ENCODE data around the gene NFKB1. TPM values are rescaled to one million over a fixed set of nuclear protein-coding genes. Genes with fewer than 3 reads are reported as not detected.

NFKB1 gene
- total and polyA plus RNA-seq, 8 donors = 9.6 to 36.5 (median 21.2) TPM

DNA sequence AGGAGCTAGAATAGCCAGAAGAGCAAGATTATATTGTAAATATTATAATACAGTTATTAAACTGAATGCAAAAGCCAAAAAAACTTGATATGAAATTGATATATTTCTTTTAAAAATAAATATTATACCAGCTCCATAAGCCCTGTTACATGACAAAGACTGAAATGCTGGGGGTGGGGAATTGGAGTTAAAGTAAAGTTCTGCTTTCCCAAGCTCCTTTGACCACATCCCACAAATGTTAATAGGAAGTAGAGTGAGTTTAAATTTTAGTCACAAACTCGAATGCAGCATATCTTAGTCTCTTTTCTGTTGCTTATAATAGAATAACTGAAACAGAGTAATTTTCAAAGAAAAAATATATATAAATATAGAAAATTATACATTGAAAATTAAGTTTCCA lies 46.9 kb upstream of the NFKB1 start:
- TF ChIP-seq POLR2AphosphoS5 (IDR thresholded peaks at IDR 0.05) (no peak), EP300 (IDR thresholded peaks at IDR 0.05) (no peak), POLR2A (IDR thresholded peaks at IDR 0.05) (no peak)
- TF ChIP-seq, protein P1, sequence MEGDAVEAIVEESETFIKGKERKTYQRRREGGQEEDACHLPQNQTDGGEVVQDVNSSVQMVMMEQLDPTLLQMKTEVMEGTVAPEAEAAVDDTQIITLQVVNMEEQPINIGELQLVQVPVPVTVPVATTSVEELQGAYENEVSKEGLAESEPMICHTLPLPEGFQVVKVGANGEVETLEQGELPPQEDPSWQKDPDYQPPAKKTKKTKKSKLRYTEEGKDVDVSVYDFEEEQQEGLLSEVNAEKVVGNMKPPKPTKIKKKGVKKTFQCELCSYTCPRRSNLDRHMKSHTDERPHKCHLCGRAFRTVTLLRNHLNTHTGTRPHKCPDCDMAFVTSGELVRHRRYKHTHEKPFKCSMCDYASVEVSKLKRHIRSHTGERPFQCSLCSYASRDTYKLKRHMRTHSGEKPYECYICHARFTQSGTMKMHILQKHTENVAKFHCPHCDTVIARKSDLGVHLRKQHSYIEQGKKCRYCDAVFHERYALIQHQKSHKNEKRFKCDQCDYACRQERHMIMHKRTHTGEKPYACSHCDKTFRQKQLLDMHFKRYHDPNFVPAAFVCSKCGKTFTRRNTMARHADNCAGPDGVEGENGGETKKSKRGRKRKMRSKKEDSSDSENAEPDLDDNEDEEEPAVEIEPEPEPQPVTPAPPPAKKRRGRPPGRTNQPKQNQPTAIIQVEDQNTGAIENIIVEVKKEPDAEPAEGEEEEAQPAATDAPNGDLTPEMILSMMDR (IDR thresholded peaks at IDR 0.05) = no peak
- H3K36me3 ChIP-seq = no peaks in the 10 kb centered on the region
- 38 to 54% (median 48%) methylated on average over 1 of the region's 1 CpG for WGBS, 5 donors
- intact Hi-C loops (cut with DNase I; ENCODE audit: low total_unique reads) = loop anchor here (10.0 kb wide), 1 partner anchor 171 kb away; no protein-coding TSS in a partner anchor
- no peak overlapping the region for H3K4me3 ChIP-seq
- H3K9me3 ChIP-seq = peaks cover 0 to under 1% (median 0%) of the 10 kb centered on the region in 4 donors
- H3K27me3 ChIP-seq = no peaks in the 10 kb centered on the region
- H3K4me1 ChIP-seq = no peaks in the 10 kb centered on the region
- H3K27ac ChIP-seq = no peak overlapping the region
- no peak for DNase-seq

DNA sequence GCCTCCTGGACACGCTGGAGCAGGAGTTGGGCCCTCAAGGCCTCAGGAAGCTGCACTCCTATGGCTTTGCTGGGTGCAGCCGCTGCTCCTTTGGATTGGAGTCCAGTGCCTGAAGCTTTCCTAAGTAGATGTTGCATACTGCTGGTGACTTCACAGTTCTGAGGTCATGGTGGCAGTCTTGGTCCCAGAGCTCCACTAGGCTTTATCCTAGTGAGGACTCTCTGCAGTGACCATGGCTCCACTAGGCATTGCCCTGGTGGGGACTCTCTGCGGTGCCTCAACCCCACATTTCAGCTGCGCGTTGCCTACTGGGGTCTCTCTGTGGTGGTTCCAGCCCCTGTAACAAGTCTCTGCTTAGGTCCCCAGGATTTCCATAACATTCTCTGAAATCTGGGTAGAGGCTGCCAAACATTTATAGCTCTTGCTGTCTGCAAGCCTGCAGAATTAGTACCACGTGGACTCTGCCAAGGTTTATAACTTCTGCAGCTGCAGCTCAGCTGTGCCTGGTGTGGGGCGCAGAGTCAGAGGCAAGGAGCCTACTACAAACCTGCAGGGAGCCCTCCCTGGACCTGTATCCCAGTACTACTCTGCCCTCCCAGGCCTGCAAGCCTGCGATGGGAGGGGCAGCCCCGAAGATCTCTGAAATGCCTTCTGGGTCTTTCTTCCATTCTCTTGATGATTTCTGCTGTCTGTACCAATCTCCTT lies 46.0 kb upstream of the NFKB1 start:
- Histone ChIP-seq H3K27ac (no peak overlapping the region), H3K27me3 (no peaks in the 10 kb centered on the region), H3K4me3 (no peak overlapping the region), H3K36me3 (no peaks in the 10 kb centered on the region), H3K4me1 (no peaks in the 10 kb centered on the region), H3K9me3 (peaks cover 0 to 9% (median 0%) of the 10 kb centered on the region in 4 donors)
- WGBS, 5 donors = 79 to 90% (median 86%) methylated on average over 9 of the region's 9 CpGs
- TF ChIP-seq, protein P1 (IDR thresholded peaks at IDR 0.05) = no peak
- TF ChIP-seq POLR2AphosphoS5 (IDR thresholded peaks at IDR 0.05) (no peak), POLR2A (IDR thresholded peaks at IDR 0.05) (no peak), EP300 (IDR thresholded peaks at IDR 0.05) (no peak)
- DNase-seq = no peak
- intact Hi-C loops (cut with DNase I; ENCODE audit: low total_unique reads) = loop anchor here (10.0 kb wide), 1 partner anchor 170 kb away; no protein-coding TSS in a partner anchor

DNA sequence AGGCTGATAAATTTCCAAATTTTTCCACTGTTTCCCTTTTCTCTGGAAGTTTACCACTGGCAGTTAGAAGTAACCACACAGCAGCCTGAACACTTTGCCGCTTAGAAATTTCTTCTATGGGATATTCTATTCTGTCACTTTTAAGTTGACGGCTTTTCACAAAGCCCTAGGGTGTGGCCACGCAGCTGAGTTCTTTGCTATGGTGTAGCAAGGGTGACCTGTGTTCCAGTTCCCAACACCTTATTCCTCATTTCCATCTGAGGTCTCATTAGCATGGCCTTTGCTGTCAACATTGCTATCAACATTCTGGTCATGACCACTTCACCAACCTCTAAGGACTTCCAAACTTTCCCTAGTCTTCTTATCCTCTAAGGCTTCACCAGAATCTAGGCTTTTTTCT lies 45.4 kb upstream of the NFKB1 start:
- Histone ChIP-seq H3K4me3 (no peak overlapping the region), H3K27ac (no peak overlapping the region), H3K9me3 (peaks cover 0 to 13% (median 2%) of the 10 kb centered on the region in 4 donors), H3K36me3 (no peaks in the 10 kb centered on the region), H3K27me3 (no peaks in the 10 kb centered on the region), H3K4me1 (no peaks in the 10 kb centered on the region)
- DNase-seq = no peak
- 61 to 84% (median 64%) methylated on average over 3 of the region's 3 CpGs for WGBS, 5 donors
- no peak for TF ChIP-seq POLR2A (IDR thresholded peaks at IDR 0.05)
- TF ChIP-seq POLR2AphosphoS5 (IDR thresholded peaks at IDR 0.05) = no peak
- TF ChIP-seq, protein P1 (IDR thresholded peaks at IDR 0.05) = no peak
- TF ChIP-seq EP300 (IDR thresholded peaks at IDR 0.05) = no peak
- intact Hi-C loops (cut with DNase I; ENCODE audit: low total_unique reads) = loop anchor here (10.0 kb wide), 1 partner anchor 169 kb away; no protein-coding TSS in a partner anchor

DNA sequence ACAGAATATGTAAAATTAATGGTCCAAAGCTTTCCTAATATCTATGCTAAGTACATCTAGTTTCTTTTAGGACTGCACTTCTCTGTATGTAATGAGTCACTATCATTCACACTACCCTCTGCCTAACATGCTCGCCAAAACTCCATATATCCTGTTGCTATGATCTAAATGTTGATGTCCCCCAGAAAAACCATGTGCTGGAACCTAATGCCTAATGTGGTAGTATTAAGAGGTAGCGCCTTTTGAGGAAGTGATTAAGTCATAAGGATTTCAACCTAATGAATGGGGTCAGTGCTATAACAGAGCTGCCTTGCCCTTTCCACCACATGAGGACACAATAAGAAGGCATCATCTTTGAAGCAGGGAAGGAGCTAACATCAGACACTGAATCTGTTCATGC lies 34.9 kb upstream of the NFKB1 start:
- H3K9me3 ChIP-seq = no peaks in the 10 kb centered on the region
- no peaks in the 10 kb centered on the region for H3K27me3 ChIP-seq
- no peak overlapping the region for H3K4me3 ChIP-seq
- H3K4me1 ChIP-seq = no peaks in the 10 kb centered on the region
- 88 to 93% (median 91%) methylated on average over 2 of the region's 2 CpGs for WGBS, 5 donors
- intact Hi-C loops (cut with DNase I; ENCODE audit: low total_unique reads) = no loop called here
- H3K27ac ChIP-seq = no peak overlapping the region
- TF ChIP-seq POLR2AphosphoS5 (IDR thresholded peaks at IDR 0.05) (no peak), EP300 (IDR thresholded peaks at IDR 0.05) (no peak), POLR2A (IDR thresholded peaks at IDR 0.05) (no peak)
- TF ChIP-seq, protein P1 (IDR thresholded peaks at IDR 0.05) = no peak
- no peaks in the 10 kb centered on the region for H3K36me3 ChIP-seq
- DNase-seq = no peak
